Tibial artery (tissue), 4 donors: ENCODE measurements around the gene CSRNP2.

Source experiments
- DNase-seq, 2 donors: peaks; one replicate each; pipeline ENCODE4 v3.0.0-alpha.2; 2019
- H3K27ac ChIP-seq, 2 donors: fragments of 200-600 bp; sonication (generic) in 1 of 2; 1 replicate in 1 of 2; 2 replicates in 1 of 2; pipeline ENCODE4 v1.5.1; 2018 to 2019; ENCODE audit warnings: mild to moderate bottlenecking in 1 of 2
- H3K27me3 ChIP-seq, 2 donors: fragments of 200-600 bp; sonication (generic) in 1 of 2; one replicate each; pipeline versions ENCODE4 v1.5.1 to v1.6.0; 2016 to 2019
- H3K36me3 ChIP-seq, 3 donors: fragments of 200-600 bp; sonication (generic) in 2 of 3; one replicate each; pipeline ENCODE4 v1.5.1; 2016 to 2019; ENCODE audit warnings: mild to moderate bottlenecking in 2 of 3
- H3K4me1 ChIP-seq, 4 donors: fragments of 200-600 bp; sonication (generic) in 2 of 4; 1 replicate in 3 of 4; 2 replicates in 1 of 4; pipeline ENCODE4 v1.5.1; 2016 to 2019
- H3K4me3 ChIP-seq, 2 donors: fragments of 200-600 bp; sonication (generic) in 1 of 2; 1 replicate in 1 of 2; 2 replicates in 1 of 2; pipeline ENCODE4 v1.5.1; 2018 to 2019; ENCODE audit warnings: mild to moderate bottlenecking in 2 of 2
- H3K9me3 ChIP-seq, 3 donors: fragments of 200-600 bp; sonication (generic) in 1 of 3; one replicate each; pipeline ENCODE4 v1.5.1; 2016 to 2019
- CTCF ChIP-seq, 2 experiments: fragments of 200-600 bp in 1 of 2; fragments of 450-650 bp in 1 of 2; IDR thresholded peaks; one replicate each; pipeline ENCODE4 v1.5.1; 2017 to 2019; ENCODE audit warnings: antibody characterized with exemption in 2 of 2, mild to moderate bottlenecking in 1 of 2, moderate library complexity in 1 of 2
- intact Hi-C: fragments of 100-400 bp; cut with DNase I; formaldehyde crosslinking; loops from one replicate; pipeline ENCODE4 v1.15.0; 2023; ENCODE audit warnings: low total_unique reads

Gene CSRNP2

GRCh38 chr12:51083126-51083833 lies at the start of gene CSRNP2:
TSS of gene CSRNP2 (minus strand) at chr12:51083596. CDS start at chr12:51076561, 7,035 bp downstream.
- intact Hi-C loops: no loop called here
- H3K27ac ChIP-seq: peak within 1 kb of the TSS; percentile 90 to 98
- H3K4me1 ChIP-seq: peaks cover 0 to 30% (median 15%) of the 10 kb centered on the region in 4 donors
- no peaks in the 10 kb centered on the region for H3K27me3 ChIP-seq
- no peak for TF ChIP-seq CTCF (IDR thresholded peaks at IDR 0.05)
- H3K36me3 ChIP-seq: no peaks in the 10 kb centered on the region
- H3K9me3 ChIP-seq: no peaks in the 10 kb centered on the region
- peak within 1 kb of the TSS; percentile 76 to 98 for H3K4me3 ChIP-seq
- DNase-seq: peak; percentile 96 to 98

DNA sequence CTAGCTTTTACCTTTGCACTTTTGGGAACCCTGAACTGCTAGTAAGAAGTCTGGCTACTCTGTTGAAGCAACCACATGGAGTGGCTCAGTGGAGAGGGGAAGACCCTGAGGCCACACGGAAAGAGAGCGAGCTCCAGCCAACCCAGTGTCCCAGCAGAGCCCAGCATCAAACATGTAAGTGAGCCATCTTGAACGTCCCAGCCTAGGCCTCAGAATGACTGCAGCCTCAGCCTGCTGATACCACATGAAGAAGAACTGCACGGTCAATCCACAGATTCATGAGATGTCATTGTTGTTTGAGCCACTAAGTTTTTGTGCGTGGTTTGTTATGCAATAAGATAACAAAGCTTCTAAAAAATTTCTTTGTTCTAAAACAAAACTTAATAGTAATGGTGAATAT lies 49.3 kb upstream of the CSRNP2 start:
- Histone ChIP-seq H3K4me1 (peaks cover 0 to 3% (median 0%) of the 10 kb centered on the region in 4 donors), H3K27me3 (no peaks in the 10 kb centered on the region), H3K27ac (no peak overlapping the region), H3K4me3 (no peak overlapping the region), H3K36me3 (peaks cover 0 to 9% (median 0%) of the 10 kb centered on the region in 3 donors), H3K9me3 (no peaks in the 10 kb centered on the region)
- no peak for TF ChIP-seq CTCF (IDR thresholded peaks at IDR 0.05)
- intact Hi-C loops: no loop called here
- DNase-seq: no peak

- no peaks in the 10 kb centered on the region for H3K9me3 ChIP-seq
- no peaks in the 10 kb centered on the region for H3K27me3 ChIP-seq
- no peak for DNase-seq
- no peak overlapping the region for H3K27ac ChIP-seq
- no peak for TF ChIP-seq CTCF (IDR thresholded peaks at IDR 0.05)
- intact Hi-C loops: no loop called here
- H3K4me3 ChIP-seq: no peak overlapping the region
- peaks cover 0 to 3% (median 0%) of the 10 kb centered on the region in 4 donors for H3K4me1 ChIP-seq
- peaks cover 0 to 9% (median 0%) of the 10 kb centered on the region in 3 donors for H3K36me3 ChIP-seq
Measured at GRCh38 chr12:51131745-51132521, 48.5 kb upstream of the CSRNP2 start.

- intact Hi-C loops: no loop called here
- Histone ChIP-seq H3K36me3 (peaks cover 0 to 10% (median 9%) of the 10 kb centered on the region in 3 donors), H3K4me3 (no peak overlapping the region), H3K9me3 (no peaks in the 10 kb centered on the region), H3K27me3 (no peaks in the 10 kb centered on the region), H3K27ac (no peak overlapping the region), H3K4me1 (peaks cover 0 to 3% (median 0%) of the 10 kb centered on the region in 4 donors)
- TF ChIP-seq CTCF (IDR thresholded peaks at IDR 0.05): no peak
- no peak for DNase-seq
Measured at GRCh38 chr12:51128919-51129318, 45.5 kb upstream of the CSRNP2 start.

DNA sequence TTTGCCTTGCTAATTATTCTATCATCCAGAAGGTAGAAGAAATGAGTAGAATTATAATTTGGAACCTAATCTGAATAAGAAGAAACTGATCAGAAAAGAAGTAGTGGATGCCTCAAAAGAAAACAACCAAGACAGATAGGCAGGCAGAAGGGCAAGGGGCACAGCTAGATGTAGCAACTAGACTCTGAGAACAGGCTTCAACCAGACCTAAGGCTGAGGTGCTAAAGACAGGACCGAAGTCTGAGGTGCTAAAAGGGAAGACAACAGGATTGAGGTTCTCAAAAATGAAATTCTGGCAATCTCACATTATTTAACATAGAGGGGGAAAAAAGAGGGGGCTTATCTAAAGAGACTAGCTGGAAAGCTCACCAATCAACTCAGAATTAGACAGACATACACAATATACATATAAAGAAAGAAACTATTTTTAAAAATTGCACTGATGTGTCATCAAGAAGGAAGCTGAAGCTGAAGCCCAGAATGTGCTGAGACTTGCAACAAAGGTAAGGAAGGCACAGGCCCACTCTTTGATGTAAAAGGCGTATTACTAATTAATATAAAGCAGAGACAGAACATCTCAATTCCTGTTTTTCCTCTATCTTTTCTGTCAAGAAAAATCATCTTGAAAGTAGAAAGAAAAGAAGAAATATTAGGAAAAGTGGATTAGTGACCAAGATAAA lies 43.8 kb upstream of the CSRNP2 start:
- H3K36me3 ChIP-seq: peaks cover 0 to 10% (median 9%) of the 10 kb centered on the region in 3 donors
- intact Hi-C loops: no loop called here
- DNase-seq: no peak
- peaks cover 0 to 3% (median 0%) of the 10 kb centered on the region in 4 donors for H3K4me1 ChIP-seq
- no peak for TF ChIP-seq CTCF (IDR thresholded peaks at IDR 0.05)
- no peak overlapping the region for H3K4me3 ChIP-seq
- no peak overlapping the region for H3K27ac ChIP-seq
- no peaks in the 10 kb centered on the region for H3K9me3 ChIP-seq
- no peaks in the 10 kb centered on the region for H3K27me3 ChIP-seq
